Neuron (in vitro differentiated cells): ENCODE results near the gene NUB1.
"Not testable (repeated sequence)": the region's sequence is repeated elsewhere in the genome, so short reads cannot be mapped to it uniquely, and the experiment has no call there.

Experiments used
- H2AFZ ChIP-seq: one replicate; pipeline ENCODE4 v1.6.1; 2013; ENCODE audit warnings: low read depth, mild to moderate bottlenecking, inconsistent platforms, low read length, moderate library complexity
- H3K27me3 ChIP-seq: one replicate; pipeline ENCODE4 v1.6.1; 2013; ENCODE audit warnings: low read length; ENCODE audit not compliant: insufficient read depth
- H3K36me3 ChIP-seq: one replicate; pipeline ENCODE4 v1.6.1; 2013; ENCODE audit warnings: low read length; ENCODE audit not compliant: insufficient read depth
- H3K4me1 ChIP-seq: one replicate; pipeline ENCODE4 v1.6.1; 2013; ENCODE audit warnings: low read length; ENCODE audit not compliant: insufficient read depth
- H3K4me3 ChIP-seq: 2 replicates; pipeline ENCODE4 v1.5.1; 2013; ENCODE audit warnings: mild to moderate bottlenecking, low read length, moderate library complexity
- H3K9me3 ChIP-seq: one replicate; pipeline ENCODE4 v1.6.1; 2013; ENCODE audit warnings: low read length

Gene NUB1

GRCh38 chr7:151341357-151342101, at the start of gene NUB1:
Gene NUB1, plus strand, starts transcription at chr7:151341812. Its CDS starts 3,538 bp downstream, at chr7:151345350.
- no peaks in the 10 kb centered on the region for H3K9me3 ChIP-seq
- H2AFZ ChIP-seq: peak within 1 kb of the TSS; percentile 96
- peaks cover 9% of the 10 kb centered on the region for H3K4me1 ChIP-seq
- H3K27me3 ChIP-seq: no peaks in the 10 kb centered on the region
- H3K4me3 ChIP-seq: peak within 1 kb of the TSS; percentile 99
- peaks cover 12% of the 10 kb centered on the region for H3K36me3 ChIP-seq

- Histone ChIP-seq H3K9me3 (no peaks in the 10 kb centered on the region), H2AFZ (no peak overlapping the region), H3K4me1 (no peaks in the 10 kb centered on the region), H3K4me3 (no peak overlapping the region), H3K27me3 (peaks cover 13% of the 10 kb centered on the region), H3K36me3 (no peaks in the 10 kb centered on the region)
These were observed 48.8 kb upstream of the NUB1 start for GRCh38 chr7:151292850-151293249.

GRCh38 chr7:151296202-151296992, 45.2 kb upstream of the NUB1 start:
- no peaks in the 10 kb centered on the region for H3K9me3 ChIP-seq
- peaks cover 2% of the 10 kb centered on the region for H3K27me3 ChIP-seq
- H3K4me3 ChIP-seq: no peak overlapping the region
- no peaks in the 10 kb centered on the region for H3K36me3 ChIP-seq
- no peaks in the 10 kb centered on the region for H3K4me1 ChIP-seq
- H2AFZ ChIP-seq: no peak overlapping the region

GRCh38 chr7:151298765-151299164, 42.8 kb upstream of the NUB1 start:
- Histone ChIP-seq H3K4me1 (peaks cover 3% of the 10 kb centered on the region), H3K36me3 (no peaks in the 10 kb centered on the region), H3K27me3 (no peaks in the 10 kb centered on the region), H2AFZ (no peak overlapping the region), H3K4me3 (no peak overlapping the region), H3K9me3 (no peaks in the 10 kb centered on the region)

GRCh38 chr7:151299530-151299929, 42.1 kb upstream of the NUB1 start:
- Histone ChIP-seq H3K4me1 (peaks cover 3% of the 10 kb centered on the region), H3K4me3 (no peak overlapping the region), H3K27me3 (no peaks in the 10 kb centered on the region), H2AFZ (no peak overlapping the region), H3K36me3 (no peaks in the 10 kb centered on the region), H3K9me3 (no peaks in the 10 kb centered on the region)

GRCh38 chr7:151299940-151300645, 41.5 kb upstream of the NUB1 start:
- no peaks in the 10 kb centered on the region for H3K27me3 ChIP-seq
- H3K4me3 ChIP-seq: no peak overlapping the region
- no peaks in the 10 kb centered on the region for H3K36me3 ChIP-seq
- H3K4me1 ChIP-seq: peaks cover 3% of the 10 kb centered on the region
- H3K9me3 ChIP-seq: no peaks in the 10 kb centered on the region
- H2AFZ ChIP-seq: no peak overlapping the region

- Histone ChIP-seq H3K36me3 (no peaks in the 10 kb centered on the region), H2AFZ (no peak overlapping the region), H3K4me3 (no peak overlapping the region), H3K9me3 (no peaks in the 10 kb centered on the region), H3K4me1 (peaks cover 3% of the 10 kb centered on the region), H3K27me3 (peaks cover 4% of the 10 kb centered on the region)
These were observed 39.8 kb upstream of the NUB1 start for GRCh38 chr7:151301471-151302462.

GRCh38 chr7:151304251-151304650, 37.4 kb upstream of the NUB1 start:
- not testable (repeated sequence) for H3K36me3 ChIP-seq, H2AFZ ChIP-seq, H3K4me3 ChIP-seq, H3K4me1 ChIP-seq, H3K9me3 ChIP-seq
- peaks cover 13% of the 10 kb centered on the region for H3K27me3 ChIP-seq

GRCh38 chr7:151304856-151305255, 36.8 kb upstream of the NUB1 start:
- Histone ChIP-seq H2AFZ (no peak overlapping the region), H3K4me1 (peaks cover 3% of the 10 kb centered on the region), H3K4me3 (no peak overlapping the region), H3K9me3 (no peaks in the 10 kb centered on the region), H3K36me3 (no peaks in the 10 kb centered on the region), H3K27me3 (peaks cover 13% of the 10 kb centered on the region)

- peaks cover 4% of the 10 kb centered on the region for H3K9me3 ChIP-seq
- peaks cover 3% of the 10 kb centered on the region for H3K4me1 ChIP-seq
- no peak overlapping the region for H2AFZ ChIP-seq
- H3K36me3 ChIP-seq: no peaks in the 10 kb centered on the region
- no peak overlapping the region for H3K4me3 ChIP-seq
- peaks cover 13% of the 10 kb centered on the region for H3K27me3 ChIP-seq
These were observed 35.2 kb upstream of the NUB1 start for GRCh38 chr7:151306374-151306773.

GRCh38 chr7:151306860-151307259, 34.8 kb upstream of the NUB1 start:
- H3K36me3 ChIP-seq: no peaks in the 10 kb centered on the region
- peaks cover 13% of the 10 kb centered on the region for H3K27me3 ChIP-seq
- H3K4me3 ChIP-seq: no peak overlapping the region
- peaks cover 6% of the 10 kb centered on the region for H3K9me3 ChIP-seq
- H3K4me1 ChIP-seq: peaks cover 3% of the 10 kb centered on the region
- H2AFZ ChIP-seq: no peak overlapping the region

GRCh38 chr7:151307536-151307935, 34.1 kb upstream of the NUB1 start:
- peaks cover 3% of the 10 kb centered on the region for H3K4me1 ChIP-seq
- peaks cover 13% of the 10 kb centered on the region for H3K27me3 ChIP-seq
- H3K36me3 ChIP-seq: no peaks in the 10 kb centered on the region
- H3K9me3 ChIP-seq: peaks cover 6% of the 10 kb centered on the region
- H3K4me3 ChIP-seq: no peak overlapping the region
- H2AFZ ChIP-seq: no peak overlapping the region
